ENCODE measurements around the gene ATG16L2.
"Not testable (repeated sequence)": the region's sequence is repeated elsewhere in the genome, so short reads cannot be mapped to it uniquely, and the experiment has no call there.

The ATG16L2 gene

GRCh38 chr11:72850832-72851231 lies 36.6 kb downstream of the ATG16L2 start:
- no peak for DNase-seq

- DNase-seq = no peak
Measured at GRCh38 chr11:72851726-72852125, 37.5 kb downstream of the ATG16L2 start.

- no peak for DNase-seq
Measured at GRCh38 chr11:72856065-72856464, 41.9 kb downstream of the ATG16L2 start.

- no peak for DNase-seq
Measured at GRCh38 chr11:72856551-72857345, 42.5 kb downstream of the ATG16L2 start.

GRCh38 chr11:72858267-72858666 lies 44.1 kb downstream of the ATG16L2 start:
- DNase-seq = not testable (repeated sequence)

- no peak for DNase-seq
Measured at GRCh38 chr11:72859126-72859525, 44.9 kb downstream of the ATG16L2 start.

GRCh38 chr11:72860010-72860409 lies 45.8 kb downstream of the ATG16L2 start:
- DNase-seq = no peak

- DNase-seq = no peak
Measured at GRCh38 chr11:72860592-72860991, 46.4 kb downstream of the ATG16L2 start.

GRCh38 chr11:72863091-72863490 lies 48.9 kb downstream of the ATG16L2 start:
- DNase-seq = no peak

- DNase-seq = peak; percentile 28
Measured at GRCh38 chr11:72863916-72864315, 49.7 kb downstream of the ATG16L2 start.

- DNase-seq = no peak
Measured at GRCh38 chr11:72864702-72865655, 50.8 kb downstream of the ATG16L2 start.

- no peak for DNase-seq
Measured at GRCh38 chr11:72867970-72868369, 53.8 kb downstream of the ATG16L2 start.

GRCh38 chr11:72869831-72870230 lies 55.6 kb downstream of the ATG16L2 start:
- no peak for DNase-seq

GRCh38 chr11:72871119-72871518 lies 56.9 kb downstream of the ATG16L2 start:
- no peak for DNase-seq

GRCh38 chr11:72872012-72872411 lies 57.8 kb downstream of the ATG16L2 start:
- no peak for DNase-seq

- DNase-seq = no peak
Measured at GRCh38 chr11:72875736-72876135, 61.5 kb downstream of the ATG16L2 start.

- DNase-seq = no peak
Measured at GRCh38 chr11:72876147-72876546, 61.9 kb downstream of the ATG16L2 start.

All from GF-D8 (cell line).